Endothelial cell of umbilical vein (primary cell): ENCODE measurements around the gene EPHA8. TPM values are rescaled to one million over a fixed set of nuclear protein-coding genes. Genes with fewer than 3 reads are reported as not detected.

Source experiments
- BruUV-seq: library from RNA; stranded (reverse); fragments of 400-500 nt; replicated peaks from 2 replicates; lab custom pipeline; 2021; lab: Mats Ljungman, UMichigan
- CTCF ChIA-PET: fragments of 300-600, 350-600 bp; sonication (Branson Sonifier 250); formaldehyde crosslinking; loops from one replicate; lab custom pipeline; 2021; ENCODE audit warnings: antibody characterized with exemption, inconsistent platforms; lab: Charles Lee
- POLR2A ChIA-PET: fragments of 300-600, 350-600 bp; sonication (Branson Sonifier 250); formaldehyde crosslinking; loops from one replicate; lab custom pipeline; 2021; ENCODE audit warnings: antibody characterized with exemption, inconsistent platforms; lab: Charles Lee
- DNase-seq: peaks from one replicate; pipeline ENCODE4 v3.0.0-alpha.2; 2011; ENCODE audit warnings: low read depth, low spot score
- FAIRE-seq: peaks from 2 replicates; lab custom pipeline; 2011; peaks lifted over from hg19 to GRCh38; lab: Jason Lieb, UNC
- H2AFZ ChIP-seq: 2 replicates; pipeline ENCODE4 v1.6.0; 2012; ENCODE audit warnings: low read depth, low read length, control low read depth, inconsistent platforms
- H3K27ac ChIP-seq: 2 replicates; pipeline ENCODE4 v1.5.1; 2011; ENCODE audit warnings: low read depth, mild to moderate bottlenecking, control low read depth, low read length, moderate library complexity; ENCODE audit not compliant: insufficient read depth
- H3K27me3 ChIP-seq, 2 experiments: 2 replicates each; pipeline versions ENCODE4 v1.6.0 to v1.6.1; 2011; ENCODE audit warnings: low read length in 2 of 2, mixed read lengths in 1 of 2; ENCODE audit not compliant: control insufficient read depth in 2 of 2, insufficient read depth in 2 of 2
- H3K36me3 ChIP-seq, 2 experiments: 2 replicates in 1 of 2; 3 replicates in 1 of 2; pipeline ENCODE4 v1.5.1; 2011; ENCODE audit warnings: low read length in 2 of 2, mild to moderate bottlenecking in 1 of 2, moderate library complexity in 1 of 2; ENCODE audit not compliant: control insufficient read depth in 2 of 2, insufficient read depth in 2 of 2; ENCODE audit errors: extremely low read depth in 1 of 2
- H3K4me1 ChIP-seq: 3 replicates; pipeline ENCODE4 v1.5.1; 2011; ENCODE audit warnings: mild to moderate bottlenecking, low read length; ENCODE audit not compliant: control insufficient read depth, insufficient read depth; ENCODE audit errors: extremely low read depth
- H3K4me2 ChIP-seq: 2 replicates; pipeline ENCODE4 v1.6.1; 2011; ENCODE audit warnings: low read length, control low read depth, mixed read lengths; ENCODE audit not compliant: insufficient read depth
- H3K4me3 ChIP-seq, 3 experiments: fragments of 200-600 bp in 1 of 3; sonication (generic), shearing (Covaris generic) in 1 of 3; replicated peaks in 1 of 3; 2 replicates each; pipeline ENCODE4 v1.5.1; 2011 to 2016; ENCODE audit warnings: control low read depth in 3 of 3, low read length in 3 of 3, mild to moderate bottlenecking in 2 of 3, inconsistent platforms in 1 of 3, low read depth in 1 of 3, moderate library complexity in 1 of 3; ENCODE audit not compliant: insufficient read depth in 1 of 3
- H3K79me2 ChIP-seq: 2 replicates; pipeline ENCODE4 v1.6.0; 2012; ENCODE audit warnings: low read length, inconsistent platforms; ENCODE audit not compliant: control insufficient read depth, insufficient read depth
- H3K9ac ChIP-seq: replicated peaks from 2 replicates; pipeline ENCODE3; 2011; ENCODE audit warnings: low read length, control low read depth; ENCODE audit not compliant: insufficient read depth; ENCODE audit errors: extremely low read depth
- H3K9me1 ChIP-seq: replicated peaks from 3 replicates; pipeline ENCODE4 v1.6.0; 2011; ENCODE audit warnings: mild to moderate bottlenecking, low read length; ENCODE audit not compliant: control insufficient read depth, insufficient read depth; ENCODE audit errors: extremely low read depth
- H3K9me3 ChIP-seq: replicated peaks from 2 replicates; pipeline ENCODE4 v1.5.1; 2012; ENCODE audit warnings: low read length, inconsistent platforms; ENCODE audit not compliant: control insufficient read depth, insufficient read depth
- H4K20me1 ChIP-seq: replicated peaks from 2 replicates; pipeline ENCODE3; 2011; ENCODE audit warnings: mild to moderate bottlenecking, low read length; ENCODE audit not compliant: control insufficient read depth, insufficient read depth; ENCODE audit errors: extremely low read depth
- EZH2 ChIP-seq: IDR thresholded peaks from 2 replicates; pipeline ENCODE4 v1.6.1; 2012; ENCODE audit warnings: borderline replicate concordance, low read depth, mild to moderate bottlenecking, moderate library complexity, low read length, inconsistent platforms; ENCODE audit not compliant: severe bottlenecking
- FOS ChIP-seq: IDR thresholded peaks from 2 replicates; pipeline ENCODE4 v1.6.1; 2011; ENCODE audit warnings: mild to moderate bottlenecking, low read length, moderate library complexity, borderline replicate concordance; ENCODE audit not compliant: insufficient read depth
- GATA2 ChIP-seq: IDR thresholded peaks from 2 replicates; pipeline ENCODE4 v1.7.0; 2011; ENCODE audit warnings: low read depth, mild to moderate bottlenecking, moderate library complexity, mixed read lengths, low read length; ENCODE audit not compliant: insufficient read length, insufficient read depth
- JUN ChIP-seq: IDR thresholded peaks from 2 replicates; pipeline ENCODE4 v1.6.1; 2011; ENCODE audit warnings: borderline replicate concordance, low read depth; ENCODE audit not compliant: insufficient read length, insufficient read depth
- MYC ChIP-seq: IDR thresholded peaks from one replicate; pipeline ENCODE4 v1.6.1; 2011; ENCODE audit warnings: mild to moderate bottlenecking, low read depth, low read length
- POLR2A ChIP-seq: IDR thresholded peaks from 2 replicates; pipeline ENCODE4 v1.6.1; 2012; ENCODE audit warnings: low read depth, mild to moderate bottlenecking, control low read depth, low read length
- POLR2AphosphoS5 ChIP-seq: IDR thresholded peaks from 2 replicates; pipeline ENCODE4 v1.6.1; 2012; ENCODE audit warnings: low read depth, mild to moderate bottlenecking, control low read depth, low read length, moderate library complexity; ENCODE audit not compliant: insufficient read depth
- dilution Hi-C: fragments of 300-500 bp; cut with MboI; formaldehyde crosslinking; loops from one replicate; pipeline ENCODE4 v1.15.0; 2019; ENCODE audit warnings: low sequenced_read_pairs; ENCODE audit not compliant: extremely low pct_ligation_motif_present
- intact Hi-C: fragments of 100-400 bp; cut with micrococcal nuclease; formaldehyde crosslinking; loops from one replicate; pipeline ENCODE4 v1.10.0; 2022
- polyA plus RNA-seq, 4 experiments: library from polyadenylated mRNA; depleted of rRNA in 3 of 4; stranded (reverse) in 3 of 4; unstranded in 1 of 4; fragments of >200 nt; gene quantifications; 2 replicates each; pipeline versions ENCODE4 v1.2.1 to v1.2.3, GENCODE V29; 2011 to 2012; ENCODE audit warnings: missing spikeins in 1 of 4
- total RNA-seq: library from RNA; stranded (reverse); gene quantifications from 2 replicates; pipeline ENCODE4 v1.2.3, GENCODE V29; 2021
- TF ChIP-seq, protein P1 (sequence below), 2 donors: IDR thresholded peaks; 1 replicate in 1 of 2; 2 replicates in 1 of 2; pipeline ENCODE4 v1.5.1; 2011; ENCODE audit warnings: low read length in 2 of 2, mild to moderate bottlenecking in 2 of 2, moderate library complexity in 2 of 2, control low read depth in 1 of 2, inconsistent platforms in 1 of 2, low read depth in 1 of 2; ENCODE audit not compliant: insufficient read depth in 1 of 2; ENCODE audit errors: extremely low read depth in 1 of 2
- TF ChIP-seq, protein P2 (sequence below): IDR thresholded peaks from 2 replicates; pipeline ENCODE4 v1.6.1; 2011; ENCODE audit not compliant: insufficient read depth, insufficient read length

The EPHA8 gene
- total and polyA plus RNA-seq, 2 donors (not counting 3 experiments of a cell fraction or from before 2014, with no cell fraction given), result not detected

DNA sequence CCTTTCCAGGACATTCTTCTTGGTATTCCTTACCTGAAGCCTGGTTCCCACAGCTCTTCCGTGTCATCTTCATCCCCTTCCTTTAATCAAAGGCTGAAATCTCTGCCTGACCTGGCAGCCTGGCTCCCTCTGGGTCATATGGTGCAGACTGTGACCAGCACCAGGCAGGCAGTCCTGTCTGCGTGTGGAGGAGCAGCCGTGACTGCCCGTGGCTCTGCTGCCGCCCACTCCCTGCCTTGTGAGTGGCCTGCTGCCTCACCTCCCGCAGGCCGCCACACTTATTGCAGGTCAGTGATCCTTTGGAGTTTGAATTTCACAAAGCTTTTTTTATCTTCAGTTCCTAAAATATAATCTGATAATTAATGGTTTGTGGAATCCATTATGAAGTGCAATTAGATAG, 36.2 kb upstream of the EPHA8 start:
- Histone ChIP-seq H3K79me2 (no peaks in the 10 kb centered on the region), H3K9ac (no peak overlapping the region), H3K9me3 (no peaks in the 10 kb centered on the region), H3K27ac (no peak overlapping the region), H3K4me2 (no peak overlapping the region), H2AFZ (no peak overlapping the region), H3K27me3 (no peaks in the 10 kb centered on the region), H3K9me1 (no peaks in the 10 kb centered on the region), H3K36me3 (peaks cover 2 to 25% of the 10 kb centered on the region in 2 experiments), H3K4me3 (no peak overlapping the region), H3K4me1 (peaks cover 6% of the 10 kb centered on the region), H4K20me1 (no peaks in the 10 kb centered on the region)
- CTCF ChIA-PET, result interaction anchor here (1.3 kb wide), 1 partner anchor 115 kb away, joined by 6 read pairs; no protein-coding TSS in a partner anchor
- FAIRE-seq (no peak), DNase-seq (no peak)
- BruUV-seq, result no TSS peak
- dilution Hi-C loops, result no loop called here
- POLR2A ChIA-PET, result no interaction called here
- intact Hi-C loops, result no loop called here
- TF ChIP-seq POLR2A, result no peak
- no peak for TF ChIP-seq JUN
- no peak for TF ChIP-seq GATA2
- TF ChIP-seq EZH2, result no peak
- TF ChIP-seq, protein P1, sequence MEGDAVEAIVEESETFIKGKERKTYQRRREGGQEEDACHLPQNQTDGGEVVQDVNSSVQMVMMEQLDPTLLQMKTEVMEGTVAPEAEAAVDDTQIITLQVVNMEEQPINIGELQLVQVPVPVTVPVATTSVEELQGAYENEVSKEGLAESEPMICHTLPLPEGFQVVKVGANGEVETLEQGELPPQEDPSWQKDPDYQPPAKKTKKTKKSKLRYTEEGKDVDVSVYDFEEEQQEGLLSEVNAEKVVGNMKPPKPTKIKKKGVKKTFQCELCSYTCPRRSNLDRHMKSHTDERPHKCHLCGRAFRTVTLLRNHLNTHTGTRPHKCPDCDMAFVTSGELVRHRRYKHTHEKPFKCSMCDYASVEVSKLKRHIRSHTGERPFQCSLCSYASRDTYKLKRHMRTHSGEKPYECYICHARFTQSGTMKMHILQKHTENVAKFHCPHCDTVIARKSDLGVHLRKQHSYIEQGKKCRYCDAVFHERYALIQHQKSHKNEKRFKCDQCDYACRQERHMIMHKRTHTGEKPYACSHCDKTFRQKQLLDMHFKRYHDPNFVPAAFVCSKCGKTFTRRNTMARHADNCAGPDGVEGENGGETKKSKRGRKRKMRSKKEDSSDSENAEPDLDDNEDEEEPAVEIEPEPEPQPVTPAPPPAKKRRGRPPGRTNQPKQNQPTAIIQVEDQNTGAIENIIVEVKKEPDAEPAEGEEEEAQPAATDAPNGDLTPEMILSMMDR (IDR thresholded peaks at IDR 0.05; ENCODE audit: extremely low read depth in 1 of 2, insufficient read depth in 1 of 2, low read depth in 1 of 2, low read length in 2 of 2), result no peak
- TF ChIP-seq POLR2AphosphoS5, result no peak
- TF ChIP-seq MYC, result no peak
- no peak for TF ChIP-seq FOS
- TF ChIP-seq, protein P2, sequence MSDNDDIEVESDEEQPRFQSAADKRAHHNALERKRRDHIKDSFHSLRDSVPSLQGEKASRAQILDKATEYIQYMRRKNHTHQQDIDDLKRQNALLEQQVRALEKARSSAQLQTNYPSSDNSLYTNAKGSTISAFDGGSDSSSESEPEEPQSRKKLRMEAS, result no peak
